Tibial nerve (tissue), 4 donors: ENCODE data around the gene COL8A2. TPM values are rescaled to one million over a fixed set of nuclear protein-coding genes. Genes with fewer than 3 reads are reported as not detected.

ENCODE experiments used
- DNase-seq, 2 donors: peaks; one replicate each; pipeline ENCODE4 v3.0.0-alpha.2; 2019; ENCODE audit warnings: low spot score in 2 of 2
- H3K27ac ChIP-seq, 4 donors: fragments of 200-600 bp; sonication (generic) in 3 of 4; one replicate each; pipeline ENCODE4 v1.5.1; 2017 to 2019; ENCODE audit warnings: mild to moderate bottlenecking in 1 of 4
- H3K27me3 ChIP-seq, 2 donors: fragments of 200-600 bp; sonication (generic) in 1 of 2; one replicate each; pipeline versions ENCODE4 v1.5.1 to v1.6.0; 2017 to 2019
- H3K36me3 ChIP-seq, 3 donors: fragments of 200-600 bp; sonication (generic); one replicate each; pipeline ENCODE4 v1.5.1; 2018 to 2019
- H3K4me1 ChIP-seq, 4 donors: fragments of 200-600 bp; sonication (generic) in 3 of 4; one replicate each; pipeline ENCODE4 v1.5.1; 2017 to 2019
- H3K4me3 ChIP-seq, 4 donors: fragments of 200-600 bp; sonication (generic) in 3 of 4; one replicate each; pipeline ENCODE4 v1.5.1; 2017 to 2019; ENCODE audit warnings: mild to moderate bottlenecking in 1 of 4, moderate library complexity in 1 of 4
- H3K9me3 ChIP-seq, 4 donors: fragments of 200-600 bp; sonication (generic) in 3 of 4; one replicate each; pipeline ENCODE4 v1.5.1; 2017 to 2019
- CTCF ChIP-seq, 5 experiments: fragments of 200-600 bp in 3 of 5; fragments of 450-650 bp in 2 of 5; sonication (generic) in 3 of 5; IDR thresholded peaks; one replicate each; pipeline ENCODE4 v1.5.1; 2016 to 2019; ENCODE audit warnings: antibody characterized with exemption in 5 of 5, mild to moderate bottlenecking in 3 of 5, moderate library complexity in 2 of 5
- EP300 ChIP-seq, 2 donors: sonication (generic); formaldehyde crosslinking; IDR thresholded peaks; one replicate each; pipeline ENCODE4 v1.6.1; 2017; ENCODE audit warnings: antibody characterized with exemption in 2 of 2, mild to moderate bottlenecking in 1 of 2
- POLR2A ChIP-seq, 2 donors: fragments of 450-650 bp; IDR thresholded peaks; one replicate each; pipeline ENCODE4 v1.6.1; 2017; ENCODE audit warnings: antibody characterized with exemption in 2 of 2, mild to moderate bottlenecking in 2 of 2, moderate library complexity in 2 of 2
- WGBS, 2 donors: methylation state at CpG; one replicate each; pipeline ENCODE4 v1.1.5; 2018; 5-methylcytosine and 5-hydroxymethylcytosine counted together
- total RNA-seq, 4 donors: library from RNA; depleted of rRNA; stranded (reverse); fragments of >200 nt; gene quantifications; one replicate each; pipeline ENCODE4 v1.1.0, GENCODE V29; 2016

Gene COL8A2
- total RNA-seq, 4 donors from 2014 or later = 26.7 to 57.9 (median 50.2) TPM

- DNase-seq = no peak
- 32 to 52% methylated on average over 6 of the region's 6 CpGs for WGBS, 2 donors
- H3K4me3 ChIP-seq = no peak overlapping the region
- peak overlapping the region; percentile 2 to 88 (median 54) for H3K27ac ChIP-seq
- peaks cover 0 to 29% (median 7%) of the 10 kb centered on the region in 3 donors for H3K36me3 ChIP-seq
- no peaks in the 10 kb centered on the region for H3K27me3 ChIP-seq
- peaks cover 0 to 38% (median 17%) of the 10 kb centered on the region in 4 donors for H3K4me1 ChIP-seq
- H3K9me3 ChIP-seq = no peaks in the 10 kb centered on the region
- no peak for TF ChIP-seq CTCF (IDR thresholded peaks at IDR 0.05)
- TF ChIP-seq POLR2A (IDR thresholded peaks at IDR 0.05) = no peak
- no peak for TF ChIP-seq EP300 (IDR thresholded peaks at IDR 0.05)
Observed at GRCh38 chr1:36134031-36134430, 9.0 kb upstream of the COL8A2 start.

- 66 to 70% methylated on average over 3 of the region's 3 CpGs for WGBS, 2 donors
- peaks cover 0 to 38% (median 17%) of the 10 kb centered on the region in 4 donors for H3K4me1 ChIP-seq
- H3K36me3 ChIP-seq = peaks cover 0 to 25% (median 7%) of the 10 kb centered on the region in 3 donors
- no peak overlapping the region for H3K4me3 ChIP-seq
- DNase-seq = no peak
- no peaks in the 10 kb centered on the region for H3K9me3 ChIP-seq
- H3K27ac ChIP-seq = peak overlapping the region in 2 of 4 donors; percentile 81 to 88
- TF ChIP-seq POLR2A (IDR thresholded peaks at IDR 0.05) = no peak
- no peak for TF ChIP-seq EP300 (IDR thresholded peaks at IDR 0.05)
- no peak for TF ChIP-seq CTCF (IDR thresholded peaks at IDR 0.05)
- H3K27me3 ChIP-seq = no peaks in the 10 kb centered on the region
Observed at GRCh38 chr1:36133484-36133883, 8.5 kb upstream of the COL8A2 start.

- DNase-seq = no peak
- 80 to 81% methylated on average over 3 of the region's 3 CpGs for WGBS, 2 donors
- Histone ChIP-seq H3K36me3 (peaks cover 0 to 11% (median 0%) of the 10 kb centered on the region in 3 donors), H3K27ac (peak overlapping the region in 1 of 4 donors; percentile 81), H3K4me1 (peaks cover 0 to 43% (median 17%) of the 10 kb centered on the region in 4 donors), H3K27me3 (no peaks in the 10 kb centered on the region), H3K9me3 (no peaks in the 10 kb centered on the region), H3K4me3 (no peak overlapping the region)
- TF ChIP-seq CTCF (IDR thresholded peaks at IDR 0.05) (no peak), EP300 (IDR thresholded peaks at IDR 0.05) (no peak), POLR2A (IDR thresholded peaks at IDR 0.05) (no peak)
Observed at GRCh38 chr1:36132029-36132428, 7.0 kb upstream of the COL8A2 start.

- Histone ChIP-seq H3K4me1 (peaks cover 0 to 44% (median 11%) of the 10 kb centered on the region in 4 donors), H3K27ac (no peak overlapping the region), H3K36me3 (no peaks in the 10 kb centered on the region), H3K27me3 (no peaks in the 10 kb centered on the region), H3K9me3 (no peaks in the 10 kb centered on the region), H3K4me3 (no peak overlapping the region)
- TF ChIP-seq EP300 (IDR thresholded peaks at IDR 0.05) (no peak), POLR2A (IDR thresholded peaks at IDR 0.05) (no peak), CTCF (IDR thresholded peaks at IDR 0.05) (no peak)
- 82 to 83% methylated on average over 3 of the region's 3 CpGs for WGBS, 2 donors
- DNase-seq = no peak
Observed at GRCh38 chr1:36128905-36129206, 3.8 kb upstream of the COL8A2 start.

GRCh38 chr1:36128126-36128904 is 3.3 kb upstream of the COL8A2 start:
- Histone ChIP-seq H3K27ac (peak overlapping the region in 1 of 4 donors; percentile 88), H3K4me1 (peaks cover 0 to 44% (median 9%) of the 10 kb centered on the region in 4 donors), H3K36me3 (no peaks in the 10 kb centered on the region), H3K9me3 (no peaks in the 10 kb centered on the region), H3K4me3 (no peak overlapping the region), H3K27me3 (no peaks in the 10 kb centered on the region)
- DNase-seq = no peak
- 85 to 86% methylated on average over 11 of the region's 11 CpGs for WGBS, 2 donors
- TF ChIP-seq POLR2A (IDR thresholded peaks at IDR 0.05) (no peak), EP300 (IDR thresholded peaks at IDR 0.05) (no peak), CTCF (IDR thresholded peaks at IDR 0.05) (no peak)
